Bronchial epithelial cell (primary cell): ENCODE results near the gene STARD8. TPM values are rescaled to one million over a fixed set of nuclear protein-coding genes. Genes with fewer than 3 reads are reported as not detected.

Experiments
- DNase-seq: peaks from one replicate; pipeline ENCODE4 v3.0.0-alpha.2; 2010; ENCODE audit warnings: low read depth
- FAIRE-seq: peaks from 2 replicates; lab custom pipeline; 2011; peaks lifted over from hg19 to GRCh38; lab: Jason Lieb, UNC
- H3K27me3 ChIP-seq: 2 replicates; pipeline ENCODE4 v1.5.1; 2011; ENCODE audit warnings: low read length; ENCODE audit not compliant: control insufficient read depth, insufficient read depth
- H3K36me3 ChIP-seq: 2 replicates; pipeline ENCODE4 v1.5.1; 2011; ENCODE audit warnings: low read length; ENCODE audit not compliant: control insufficient read depth, insufficient read depth
- H3K4me3 ChIP-seq: 2 replicates; pipeline ENCODE4 v1.5.1; 2011; ENCODE audit warnings: mild to moderate bottlenecking, low read depth, low read length, control low read depth
- total RNA-seq: library from RNA; depleted of rRNA; stranded (reverse); fragments of >200 nt; gene quantifications from 2 replicates; pipeline ENCODE4 v1.2.1, GENCODE V29; 2014
- TF ChIP-seq, protein P1 (sequence below): IDR thresholded peaks from 2 replicates; pipeline ENCODE4 v1.5.1; 2011; ENCODE audit warnings: mild to moderate bottlenecking, moderate library complexity, low read length, control low read depth, inconsistent platforms; ENCODE audit not compliant: insufficient read depth, severe bottlenecking

STARD8 gene
- total RNA-seq, 1 donor from 2014 or later = not detected

DNA sequence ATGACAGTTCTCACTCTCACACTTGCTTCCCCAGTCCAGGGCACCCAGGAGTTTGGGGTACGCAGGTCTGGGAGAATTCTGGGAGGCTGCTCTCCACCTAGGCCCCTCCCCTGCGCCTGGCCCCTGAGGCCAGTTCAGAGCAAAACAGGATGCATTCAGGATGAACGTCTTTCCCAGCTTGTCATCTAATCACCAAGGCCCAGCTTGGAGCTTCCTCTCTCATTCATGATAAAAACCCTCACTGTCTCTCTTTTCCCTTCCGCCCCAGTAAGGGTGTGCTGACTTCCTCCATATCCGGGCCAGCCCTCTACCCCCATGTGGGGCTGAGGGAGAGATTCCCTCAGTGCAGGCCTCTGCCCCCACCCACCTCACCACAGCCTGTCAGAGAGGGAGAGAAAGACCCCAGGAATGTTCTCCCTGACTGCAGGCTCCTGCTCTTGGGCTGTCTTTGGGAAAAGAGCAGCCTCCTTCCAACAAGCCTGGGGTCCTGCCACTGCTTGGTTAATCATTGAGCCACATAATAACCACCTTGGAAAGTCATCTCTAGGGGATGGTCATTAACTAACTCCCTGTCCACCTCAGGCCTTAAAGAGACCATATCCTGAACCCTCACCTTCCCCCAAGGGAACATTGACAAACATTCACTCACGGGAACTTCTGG lies 50.1 kb downstream of the STARD8 start:
- TF ChIP-seq, protein P1, sequence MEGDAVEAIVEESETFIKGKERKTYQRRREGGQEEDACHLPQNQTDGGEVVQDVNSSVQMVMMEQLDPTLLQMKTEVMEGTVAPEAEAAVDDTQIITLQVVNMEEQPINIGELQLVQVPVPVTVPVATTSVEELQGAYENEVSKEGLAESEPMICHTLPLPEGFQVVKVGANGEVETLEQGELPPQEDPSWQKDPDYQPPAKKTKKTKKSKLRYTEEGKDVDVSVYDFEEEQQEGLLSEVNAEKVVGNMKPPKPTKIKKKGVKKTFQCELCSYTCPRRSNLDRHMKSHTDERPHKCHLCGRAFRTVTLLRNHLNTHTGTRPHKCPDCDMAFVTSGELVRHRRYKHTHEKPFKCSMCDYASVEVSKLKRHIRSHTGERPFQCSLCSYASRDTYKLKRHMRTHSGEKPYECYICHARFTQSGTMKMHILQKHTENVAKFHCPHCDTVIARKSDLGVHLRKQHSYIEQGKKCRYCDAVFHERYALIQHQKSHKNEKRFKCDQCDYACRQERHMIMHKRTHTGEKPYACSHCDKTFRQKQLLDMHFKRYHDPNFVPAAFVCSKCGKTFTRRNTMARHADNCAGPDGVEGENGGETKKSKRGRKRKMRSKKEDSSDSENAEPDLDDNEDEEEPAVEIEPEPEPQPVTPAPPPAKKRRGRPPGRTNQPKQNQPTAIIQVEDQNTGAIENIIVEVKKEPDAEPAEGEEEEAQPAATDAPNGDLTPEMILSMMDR = no peak
- no peak for DNase-seq
- Histone ChIP-seq H3K27me3 (no peaks in the 10 kb centered on the region), H3K36me3 (no peaks in the 10 kb centered on the region), H3K4me3 (no peak overlapping the region)
- FAIRE-seq = no peak

DNA sequence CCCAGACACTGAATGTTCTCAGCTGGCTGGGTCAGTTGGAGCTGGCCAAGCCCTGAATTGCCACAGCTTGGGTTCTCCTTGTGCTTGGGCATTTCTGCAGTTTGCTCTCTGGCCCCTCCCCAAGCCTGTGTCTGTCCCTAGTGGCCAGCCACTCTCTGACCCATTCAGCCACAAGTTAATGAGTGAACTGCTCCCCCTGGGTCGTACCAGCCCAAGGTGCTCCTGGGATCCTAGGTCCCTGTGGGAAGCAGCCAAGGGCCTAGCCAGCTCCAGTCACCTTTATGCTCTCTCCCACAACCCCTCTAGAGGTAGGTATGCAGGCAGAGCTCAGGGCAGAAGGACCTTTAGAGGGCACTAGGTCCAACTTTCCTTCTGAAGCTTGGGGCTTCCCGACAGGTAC lies 51.5 kb downstream of the STARD8 start:
- no peaks in the 10 kb centered on the region for H3K36me3 ChIP-seq
- H3K4me3 ChIP-seq = no peak overlapping the region
- DNase-seq (no peak), FAIRE-seq (no peak)
- TF ChIP-seq, protein P1 = no peak
- no peaks in the 10 kb centered on the region for H3K27me3 ChIP-seq

GRCh38 chrX:68699960-68700746 lies 52.7 kb downstream of the STARD8 start:
- peak; percentile 69 for DNase-seq
- FAIRE-seq = no peak
- Histone ChIP-seq H3K36me3 (no peaks in the 10 kb centered on the region), H3K27me3 (no peaks in the 10 kb centered on the region), H3K4me3 (no peak overlapping the region)
- TF ChIP-seq, protein P1 = no peak

DNA sequence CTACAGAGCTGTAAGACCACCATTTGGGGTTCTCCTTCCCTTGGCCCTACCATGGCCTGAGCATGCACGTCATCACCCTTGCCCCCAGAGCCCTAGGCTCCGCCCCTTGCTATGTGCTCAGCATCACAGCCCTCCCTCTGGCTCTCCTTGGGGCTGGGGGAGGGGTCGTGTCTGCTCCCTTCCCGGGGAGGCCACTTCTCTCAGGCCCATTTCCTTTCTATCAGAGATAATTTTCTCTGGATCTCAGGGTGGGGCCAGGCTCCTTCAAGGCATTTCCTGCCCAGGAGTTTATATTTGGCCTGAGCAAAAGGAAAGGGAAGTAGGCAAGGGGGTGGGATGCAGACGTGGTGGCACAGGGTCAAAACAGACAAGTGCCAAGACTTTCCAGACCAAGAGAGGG lies 55.9 kb downstream of the STARD8 start:
- no peak overlapping the region for H3K4me3 ChIP-seq
- DNase-seq (no peak), FAIRE-seq (no peak)
- TF ChIP-seq, protein P1 = no peak
- H3K36me3 ChIP-seq = no peaks in the 10 kb centered on the region
- no peaks in the 10 kb centered on the region for H3K27me3 ChIP-seq

GRCh38 chrX:68703846-68704245 lies 56.4 kb downstream of the STARD8 start:
- H3K27me3 ChIP-seq = no peaks in the 10 kb centered on the region
- DNase-seq = no peak
- H3K4me3 ChIP-seq = no peak overlapping the region
- no peak for FAIRE-seq
- TF ChIP-seq, protein P1 = no peak
- H3K36me3 ChIP-seq = no peaks in the 10 kb centered on the region
